Measurements from ENCODE around the gene RUNX3.
A peak's percentile ranks its signal among the peaks of the same experiment; 100 is the strongest.

The RUNX3 gene

DNA sequence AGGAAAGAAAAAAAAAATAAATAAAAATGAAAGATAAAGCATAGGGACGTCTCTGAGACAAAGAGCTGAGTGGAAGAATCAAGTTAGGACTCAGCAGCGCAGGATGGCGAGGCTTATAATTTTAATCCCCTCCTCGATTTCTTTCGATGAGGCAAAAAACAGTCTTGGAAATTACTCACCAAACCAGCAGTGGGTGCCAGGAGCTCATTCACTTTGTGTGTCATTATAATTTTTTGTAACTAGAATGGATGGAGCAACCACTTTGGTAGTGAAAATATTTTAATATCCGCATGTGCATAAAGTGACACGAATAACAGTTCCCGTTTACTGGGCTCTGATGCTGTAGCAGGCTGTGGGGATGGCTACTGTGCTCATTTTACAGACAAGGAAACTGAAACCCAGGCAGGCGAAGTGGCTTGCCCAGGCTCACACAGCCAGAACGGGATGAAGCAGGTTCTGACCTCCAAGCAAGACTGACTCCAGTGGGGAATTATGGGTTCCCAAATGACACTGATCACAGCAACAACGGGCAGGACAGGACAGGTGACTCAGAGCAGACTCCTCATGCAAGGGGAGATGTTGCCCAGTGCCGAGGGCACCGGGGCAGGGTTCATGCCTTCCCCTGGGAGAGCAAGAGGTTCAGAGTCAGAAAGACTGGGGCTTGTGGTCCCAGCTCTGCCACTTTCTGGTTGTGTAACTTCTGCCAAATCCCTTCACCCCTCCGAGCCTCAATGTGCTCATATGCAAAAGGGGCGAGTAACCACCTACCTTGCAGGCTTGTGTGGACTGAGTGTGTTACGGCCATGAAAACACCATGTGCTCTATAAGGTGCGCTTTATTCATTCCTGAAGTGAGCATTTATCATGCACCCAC lies 63.6 kb downstream of the RUNX3 start:
- Histone ChIP-seq H3K27ac (no peak overlapping the region), H3K36me3 (no peaks in the 10 kb centered on the region), H3K4me3 (ENCODE audit: low read depth, low read length) (no peak overlapping the region), H3K9me3 (ENCODE audit: severe bottlenecking) (no peaks in the 10 kb centered on the region), H3K27me3 (ENCODE audit: insufficient read depth, low read depth, severe bottlenecking) (no peaks in the 10 kb centered on the region)
- TF ChIP-seq, protein P1, sequence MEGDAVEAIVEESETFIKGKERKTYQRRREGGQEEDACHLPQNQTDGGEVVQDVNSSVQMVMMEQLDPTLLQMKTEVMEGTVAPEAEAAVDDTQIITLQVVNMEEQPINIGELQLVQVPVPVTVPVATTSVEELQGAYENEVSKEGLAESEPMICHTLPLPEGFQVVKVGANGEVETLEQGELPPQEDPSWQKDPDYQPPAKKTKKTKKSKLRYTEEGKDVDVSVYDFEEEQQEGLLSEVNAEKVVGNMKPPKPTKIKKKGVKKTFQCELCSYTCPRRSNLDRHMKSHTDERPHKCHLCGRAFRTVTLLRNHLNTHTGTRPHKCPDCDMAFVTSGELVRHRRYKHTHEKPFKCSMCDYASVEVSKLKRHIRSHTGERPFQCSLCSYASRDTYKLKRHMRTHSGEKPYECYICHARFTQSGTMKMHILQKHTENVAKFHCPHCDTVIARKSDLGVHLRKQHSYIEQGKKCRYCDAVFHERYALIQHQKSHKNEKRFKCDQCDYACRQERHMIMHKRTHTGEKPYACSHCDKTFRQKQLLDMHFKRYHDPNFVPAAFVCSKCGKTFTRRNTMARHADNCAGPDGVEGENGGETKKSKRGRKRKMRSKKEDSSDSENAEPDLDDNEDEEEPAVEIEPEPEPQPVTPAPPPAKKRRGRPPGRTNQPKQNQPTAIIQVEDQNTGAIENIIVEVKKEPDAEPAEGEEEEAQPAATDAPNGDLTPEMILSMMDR (IDR thresholded peaks at IDR 0.05; ENCODE audit: low read depth, low read length) = no peak
- DNase-seq = no peak

DNA sequence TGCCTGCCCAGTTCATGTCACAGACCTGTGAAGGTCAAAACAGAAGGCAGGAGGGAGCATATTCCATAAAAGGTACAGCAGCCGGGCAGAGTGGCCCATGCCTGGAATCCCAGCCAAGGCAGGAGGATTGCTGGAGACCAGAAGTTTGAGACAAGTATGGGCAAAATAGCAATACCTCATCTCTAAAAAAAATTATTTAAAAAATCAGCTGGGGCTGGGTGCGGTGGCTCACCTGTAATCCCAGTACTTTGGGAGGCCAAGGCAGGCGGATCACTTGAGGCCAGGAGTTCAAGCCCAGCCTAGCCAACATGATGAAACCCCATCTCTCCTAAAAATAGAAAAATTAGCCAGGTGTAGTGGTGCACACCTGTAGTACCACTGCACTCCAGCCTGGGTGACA lies 64.5 kb downstream of the RUNX3 start:
- Histone ChIP-seq H3K27me3 (ENCODE audit: insufficient read depth, low read depth, severe bottlenecking) (no peaks in the 10 kb centered on the region), H3K4me3 (ENCODE audit: low read depth, low read length) (no peak overlapping the region), H3K9me3 (ENCODE audit: severe bottlenecking) (no peaks in the 10 kb centered on the region), H3K36me3 (no peaks in the 10 kb centered on the region), H3K27ac (no peak overlapping the region)
- TF ChIP-seq, protein P1 (IDR thresholded peaks at IDR 0.05; ENCODE audit: low read depth, low read length) = no peak
- no peak for DNase-seq

DNA sequence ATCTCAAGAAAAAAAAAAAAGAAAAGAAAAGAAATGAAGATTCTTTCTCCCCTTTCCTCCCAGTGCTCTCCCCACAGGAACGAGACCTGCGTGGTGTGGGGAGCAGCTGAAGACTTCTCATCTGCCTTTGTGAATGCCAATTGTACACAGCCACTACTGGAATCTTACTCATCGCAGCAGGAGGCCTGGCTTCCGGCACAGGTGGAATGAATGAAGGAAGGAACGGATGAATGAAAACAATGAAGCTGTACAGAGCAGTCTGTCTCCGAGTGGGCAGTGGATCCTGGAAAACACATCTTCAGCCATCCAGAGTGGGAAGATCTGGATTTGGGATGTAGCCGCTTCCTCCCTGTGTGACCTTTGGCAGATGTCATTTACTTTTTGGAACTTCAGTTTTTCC lies 64.9 kb downstream of the RUNX3 start:
- Histone ChIP-seq H3K4me3 (ENCODE audit: low read depth, low read length) (no peak overlapping the region), H3K27me3 (ENCODE audit: insufficient read depth, low read depth, severe bottlenecking) (no peaks in the 10 kb centered on the region), H3K36me3 (no peaks in the 10 kb centered on the region), H3K27ac (no peak overlapping the region), H3K9me3 (ENCODE audit: severe bottlenecking) (no peaks in the 10 kb centered on the region)
- DNase-seq = no peak
- TF ChIP-seq, protein P1 (IDR thresholded peaks at IDR 0.05; ENCODE audit: low read depth, low read length) = no peak

DNA sequence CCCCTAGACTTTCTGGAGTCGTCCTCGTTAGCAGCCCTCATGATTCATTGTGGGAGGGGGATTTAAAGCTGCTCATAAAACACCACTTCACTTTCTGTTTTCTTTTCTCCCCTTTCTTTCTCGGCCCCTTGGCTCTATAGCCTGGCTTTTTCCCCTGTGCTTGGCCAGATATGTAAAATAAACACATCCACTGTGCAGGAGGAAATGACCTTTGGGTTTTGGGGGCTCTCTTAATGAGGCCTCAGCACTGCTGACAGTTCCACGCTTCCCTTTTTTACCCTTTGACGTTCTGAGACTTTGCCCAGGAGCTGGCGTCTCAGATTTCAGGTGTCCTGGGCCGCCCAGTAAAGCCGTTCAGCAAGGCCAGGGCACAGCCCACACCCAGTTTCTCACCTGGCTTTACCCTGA lies 65.7 kb downstream of the RUNX3 start:
- peak overlapping the region; percentile 14 for H3K4me3 ChIP-seq (ENCODE audit: low read depth, low read length)
- no peak overlapping the region; the same call in 1 of the 2 replicates for H3K27ac ChIP-seq
- DNase-seq = peak; percentile 61
- no peaks in the 10 kb centered on the region for H3K36me3 ChIP-seq
- H3K27me3 ChIP-seq (ENCODE audit: insufficient read depth, low read depth, severe bottlenecking) = no peaks in the 10 kb centered on the region
- H3K9me3 ChIP-seq (ENCODE audit: severe bottlenecking) = no peaks in the 10 kb centered on the region
- TF ChIP-seq, protein P1 (IDR thresholded peaks at IDR 0.05; ENCODE audit: low read depth, low read length) = no peak

DNA sequence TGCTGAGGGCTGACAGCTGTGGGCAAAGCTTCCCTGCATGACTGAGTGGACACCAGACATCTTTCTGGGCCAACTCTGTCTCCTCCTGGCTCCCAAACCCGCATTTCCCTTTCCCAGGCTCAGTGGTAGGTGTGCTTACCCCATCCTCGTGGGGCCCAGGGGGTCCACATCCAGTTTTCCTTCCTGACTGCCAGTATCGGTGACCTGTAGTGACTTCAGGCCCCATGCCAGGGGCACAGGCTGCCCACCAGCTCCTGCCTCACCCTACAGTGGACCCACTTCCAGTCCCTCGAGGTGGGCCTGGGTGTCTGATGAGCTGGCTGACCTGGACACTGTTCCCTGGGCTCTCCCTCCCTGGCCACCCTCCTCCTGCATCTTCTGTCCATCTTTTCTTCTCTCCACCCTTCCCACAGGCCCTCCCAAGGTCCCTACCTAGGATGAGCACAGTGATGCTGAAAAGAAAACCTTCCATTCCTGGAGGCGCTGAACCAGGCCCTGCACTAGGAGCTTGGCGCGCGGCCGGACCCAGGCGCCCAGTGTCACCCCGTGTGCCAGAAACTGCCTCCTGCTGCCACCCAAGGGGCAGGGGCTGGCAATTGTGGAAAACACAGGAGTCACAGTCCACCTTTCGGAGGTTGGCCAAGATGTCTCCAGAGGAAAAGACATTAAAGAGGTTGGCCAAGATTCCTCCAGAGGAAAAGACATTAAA lies 67.1 kb downstream of the RUNX3 start:
- no peaks in the 10 kb centered on the region for H3K27me3 ChIP-seq (ENCODE audit: insufficient read depth, low read depth, severe bottlenecking)

More for the DNA sequence above, 67.1 kb downstream of the RUNX3 start:
- Histone ChIP-seq H3K9me3 (ENCODE audit: severe bottlenecking) (no peaks in the 10 kb centered on the region), H3K36me3 (no peaks in the 10 kb centered on the region), H3K4me3 (ENCODE audit: low read depth, low read length) (no peak overlapping the region), H3K27ac (no peak overlapping the region)
- DNase-seq = no peak
- TF ChIP-seq, protein P1 (IDR thresholded peaks at IDR 0.05; ENCODE audit: low read depth, low read length) = no peak

Measured in WERI-Rb-1 (cell line).